ENCODE measurements around the gene DMKN. TPM values are rescaled to one million over a fixed set of nuclear protein-coding genes. Genes with fewer than 3 reads are reported as not detected.
A peak's percentile ranks its signal among the peaks of the same experiment; 100 is the strongest.

Gene DMKN
- total and polyA plus RNA-seq, 4 donors, result 1.4 to 9.4 (median 2.4) TPM

- TF ChIP-seq REST (IDR thresholded peaks at IDR 0.05) (no peak), FOXA2 (IDR thresholded peaks at IDR 0.05) (no peak), ZBTB33 (IDR thresholded peaks at IDR 0.05) (no peak)
These were observed 16.0 kb downstream of the DMKN start (continued) for GRCh38 chr19:35497406-35497805.

- TF ChIP-seq CTCF (IDR thresholded peaks at IDR 0.05; ENCODE audit: low read depth, low read length, missing input control) (peak; percentile 98), ATF3 (IDR thresholded peaks at IDR 0.05) (no peak), YY1 (IDR thresholded peaks at IDR 0.05) (no peak), TAF1 (conservative IDR thresholded peaks at IDR 0.05) (no peak), RAD21 (IDR thresholded peaks at IDR 0.05) (peak; percentile 89 to 98), RXRA (IDR thresholded peaks at IDR 0.05) (peak in 1 of 2 donors; percentile 37), EGR1 (IDR thresholded peaks at IDR 0.05; ENCODE audit: low read depth in 2 of 2) (peak in 1 of 2 donors; percentile 13)
- H3K36me3 ChIP-seq (ENCODE audit: control insufficient read depth in 4 of 4, insufficient read depth in 3 of 4, low read depth in 1 of 4, low read length in 3 of 4), result no peaks in the 10 kb centered on the region
- H3K27ac ChIP-seq (ENCODE audit: low read depth in 1 of 2, low read length in 2 of 2), result no peak overlapping the region
- WGBS, result 28% methylated on average over 30 of the region's 30 CpGs
- peaks cover 0 to 6% (median 1%) of the 10 kb centered on the region in 4 donors for H3K4me1 ChIP-seq (ENCODE audit: control insufficient read depth in 4 of 4, insufficient read depth in 4 of 4, low read length in 3 of 4)
- H3K27me3 ChIP-seq (ENCODE audit: control insufficient read depth in 4 of 4, insufficient read depth in 4 of 4, low read length in 3 of 4), result no peaks in the 10 kb centered on the region
- DNase-seq (ENCODE audit: low spot score), result peak; percentile 56
- H3K4me3 ChIP-seq (ENCODE audit: low read depth in 1 of 3, low read length in 3 of 3), result no peak overlapping the region
- no peaks in the 10 kb centered on the region for H3K9me3 ChIP-seq (ENCODE audit: control insufficient read depth in 4 of 4, low read length in 3 of 4)
- peak overlapping the region in 1 of 2 donors; percentile 17 for H3K9ac ChIP-seq (ENCODE audit: low read depth in 1 of 2, low read length in 2 of 2)
These were observed 18.1 kb downstream of the DMKN start for GRCh38 chr19:35495107-35496064.

GRCh38 chr19:35493971-35494370 is 19.5 kb downstream of the DMKN start:
- 94% methylated on average over 9 of the region's 9 CpGs for WGBS
- no peaks in the 10 kb centered on the region for H3K27me3 ChIP-seq (ENCODE audit: control insufficient read depth in 4 of 4, insufficient read depth in 4 of 4, low read length in 3 of 4)
- H3K9me3 ChIP-seq (ENCODE audit: control insufficient read depth in 4 of 4, low read length in 3 of 4), result no peaks in the 10 kb centered on the region
- DNase-seq (ENCODE audit: low spot score), result no peak
- TF ChIP-seq GABPA (IDR thresholded peaks at IDR 0.05 in 1 of 2, conservative IDR thresholded peaks at IDR 0.05 in 1 of 2) (no peak), FOXA2 (IDR thresholded peaks at IDR 0.05) (no peak), CTCF (IDR thresholded peaks at IDR 0.05; ENCODE audit: low read depth, low read length, missing input control) (no peak), HNF4A (conservative IDR thresholded peaks at IDR 0.05) (no peak), TAF1 (conservative IDR thresholded peaks at IDR 0.05) (no peak), EGR1 (IDR thresholded peaks at IDR 0.05; ENCODE audit: low read depth in 2 of 2) (no peak), YY1 (IDR thresholded peaks at IDR 0.05) (no peak), HNF4G (IDR thresholded peaks at IDR 0.05) (no peak), FOXA1 (IDR thresholded peaks at IDR 0.05) (no peak), MAX (IDR thresholded peaks at IDR 0.05) (no peak), JUND (IDR thresholded peaks at IDR 0.05) (no peak), RAD21 (IDR thresholded peaks at IDR 0.05) (no peak)
- H3K4me3 ChIP-seq (ENCODE audit: low read depth in 1 of 3, low read length in 3 of 3), result no peak overlapping the region
- peaks cover 0 to 1% (median 0%) of the 10 kb centered on the region in 4 donors for H3K36me3 ChIP-seq (ENCODE audit: control insufficient read depth in 4 of 4, insufficient read depth in 3 of 4, low read depth in 1 of 4, low read length in 3 of 4)
- H3K4me1 ChIP-seq (ENCODE audit: control insufficient read depth in 4 of 4, insufficient read depth in 4 of 4, low read length in 3 of 4), result peaks cover 0 to 2% (median under 1%) of the 10 kb centered on the region in 4 donors
- no peak overlapping the region for H3K27ac ChIP-seq (ENCODE audit: low read depth in 1 of 2, low read length in 2 of 2)
- no peak overlapping the region for H3K9ac ChIP-seq (ENCODE audit: low read depth in 1 of 2, low read length in 2 of 2)
